Kidney epithelial cell (primary cell): Measurements from ENCODE around the gene COL4A1. TPM values are rescaled to one million over a fixed set of nuclear protein-coding genes. Genes with fewer than 3 reads are reported as not detected.

ENCODE experiments used
- DNase-seq: peaks from one replicate; pipeline ENCODE4 v3.0.0-alpha.2; 2010; ENCODE audit warnings: low read depth
- H3K27me3 ChIP-seq: 2 replicates; pipeline ENCODE4 v1.6.0; 2011; ENCODE audit warnings: low read length; ENCODE audit not compliant: control insufficient read depth, insufficient read depth
- H3K36me3 ChIP-seq: 2 replicates; pipeline ENCODE4 v1.5.1; 2011; ENCODE audit warnings: low read length; ENCODE audit not compliant: control insufficient read depth, insufficient read depth
- H3K4me3 ChIP-seq: 2 replicates; pipeline ENCODE4 v1.5.1; 2011; ENCODE audit warnings: low read depth, mild to moderate bottlenecking, control low read depth, low read length
- total RNA-seq: library from RNA; depleted of rRNA; stranded (reverse); fragments of >200 nt; gene quantifications from 2 replicates; pipeline ENCODE4 v1.2.3, GENCODE V29; 2015
- TF ChIP-seq, protein P1 (sequence below): IDR thresholded peaks from 2 replicates; pipeline ENCODE4 v1.5.1; 2011; ENCODE audit warnings: mild to moderate bottlenecking, moderate library complexity, low read length, control low read depth, inconsistent platforms; ENCODE audit not compliant: insufficient read depth, poor library complexity, severe bottlenecking

The COL4A1 gene
- total RNA-seq, 1 donor from 2014 or later = 1,018 TPM

DNA sequence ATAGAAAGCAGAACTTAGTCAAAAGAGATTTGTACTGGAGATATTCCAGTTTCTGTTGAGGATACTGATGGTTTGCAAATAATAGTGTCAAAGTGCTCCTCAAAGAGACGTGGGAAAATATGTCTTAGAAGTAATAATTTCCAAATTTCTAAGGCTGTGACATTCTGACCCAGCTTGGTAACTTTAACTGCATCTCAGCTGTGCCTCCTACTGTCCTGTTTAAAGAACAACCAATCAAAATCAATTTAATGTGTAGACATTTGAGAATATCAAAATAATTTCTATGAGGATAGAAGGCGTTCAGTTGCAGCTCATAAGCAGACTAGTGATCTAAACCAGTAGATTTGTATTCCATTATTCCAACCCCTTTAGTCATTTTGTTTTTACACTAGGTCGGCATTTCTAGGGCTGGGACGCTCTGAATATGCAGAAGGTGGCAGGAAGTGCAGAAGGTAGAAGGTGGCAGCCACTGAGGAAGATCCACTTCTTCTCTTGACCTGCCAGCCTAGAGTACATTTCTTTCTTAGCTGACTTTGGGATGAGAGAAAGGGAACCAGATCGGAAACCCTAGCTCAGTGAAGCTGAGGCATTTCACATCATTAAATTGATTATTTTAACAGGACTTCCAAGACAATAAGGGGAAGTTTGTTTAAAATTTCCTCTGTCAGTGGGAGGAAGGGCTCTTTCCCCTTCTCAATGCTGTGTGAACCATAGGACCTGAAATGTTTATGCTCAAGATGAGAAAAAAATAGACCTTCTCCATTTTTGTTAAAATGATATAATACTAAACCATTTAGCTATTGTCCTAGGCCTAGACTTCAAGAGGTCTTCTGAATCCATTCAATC, 67.5 kb downstream of the COL4A1 start:
- H3K4me3 ChIP-seq = no peak overlapping the region
- TF ChIP-seq, protein P1, sequence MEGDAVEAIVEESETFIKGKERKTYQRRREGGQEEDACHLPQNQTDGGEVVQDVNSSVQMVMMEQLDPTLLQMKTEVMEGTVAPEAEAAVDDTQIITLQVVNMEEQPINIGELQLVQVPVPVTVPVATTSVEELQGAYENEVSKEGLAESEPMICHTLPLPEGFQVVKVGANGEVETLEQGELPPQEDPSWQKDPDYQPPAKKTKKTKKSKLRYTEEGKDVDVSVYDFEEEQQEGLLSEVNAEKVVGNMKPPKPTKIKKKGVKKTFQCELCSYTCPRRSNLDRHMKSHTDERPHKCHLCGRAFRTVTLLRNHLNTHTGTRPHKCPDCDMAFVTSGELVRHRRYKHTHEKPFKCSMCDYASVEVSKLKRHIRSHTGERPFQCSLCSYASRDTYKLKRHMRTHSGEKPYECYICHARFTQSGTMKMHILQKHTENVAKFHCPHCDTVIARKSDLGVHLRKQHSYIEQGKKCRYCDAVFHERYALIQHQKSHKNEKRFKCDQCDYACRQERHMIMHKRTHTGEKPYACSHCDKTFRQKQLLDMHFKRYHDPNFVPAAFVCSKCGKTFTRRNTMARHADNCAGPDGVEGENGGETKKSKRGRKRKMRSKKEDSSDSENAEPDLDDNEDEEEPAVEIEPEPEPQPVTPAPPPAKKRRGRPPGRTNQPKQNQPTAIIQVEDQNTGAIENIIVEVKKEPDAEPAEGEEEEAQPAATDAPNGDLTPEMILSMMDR = no peak
- no peak for DNase-seq
- no peaks in the 10 kb centered on the region for H3K27me3 ChIP-seq
- peaks cover 2% of the 10 kb centered on the region for H3K36me3 ChIP-seq

DNA sequence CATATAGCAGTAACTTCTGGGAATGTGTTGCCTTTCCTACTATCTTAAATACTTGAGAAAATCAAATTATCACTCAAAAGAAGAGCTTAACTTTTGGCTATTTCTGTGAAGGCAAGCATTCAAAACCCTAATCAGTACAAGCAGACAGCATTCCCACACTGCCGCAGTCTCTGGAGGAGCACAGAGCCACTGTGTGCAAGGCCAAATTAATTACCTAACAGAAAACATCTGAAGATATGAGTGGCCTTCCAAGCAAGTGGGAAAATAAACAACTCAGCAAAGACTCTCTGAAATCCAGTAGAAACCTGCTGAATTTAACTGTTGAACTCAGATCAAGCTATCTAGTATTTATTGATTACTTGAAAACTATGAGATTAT, 68.2 kb downstream of the COL4A1 start:
- H3K36me3 ChIP-seq = peaks cover 2% of the 10 kb centered on the region
- TF ChIP-seq, protein P1 = no peak
- DNase-seq = no peak
- no peaks in the 10 kb centered on the region for H3K27me3 ChIP-seq
- H3K4me3 ChIP-seq = no peak overlapping the region

DNA sequence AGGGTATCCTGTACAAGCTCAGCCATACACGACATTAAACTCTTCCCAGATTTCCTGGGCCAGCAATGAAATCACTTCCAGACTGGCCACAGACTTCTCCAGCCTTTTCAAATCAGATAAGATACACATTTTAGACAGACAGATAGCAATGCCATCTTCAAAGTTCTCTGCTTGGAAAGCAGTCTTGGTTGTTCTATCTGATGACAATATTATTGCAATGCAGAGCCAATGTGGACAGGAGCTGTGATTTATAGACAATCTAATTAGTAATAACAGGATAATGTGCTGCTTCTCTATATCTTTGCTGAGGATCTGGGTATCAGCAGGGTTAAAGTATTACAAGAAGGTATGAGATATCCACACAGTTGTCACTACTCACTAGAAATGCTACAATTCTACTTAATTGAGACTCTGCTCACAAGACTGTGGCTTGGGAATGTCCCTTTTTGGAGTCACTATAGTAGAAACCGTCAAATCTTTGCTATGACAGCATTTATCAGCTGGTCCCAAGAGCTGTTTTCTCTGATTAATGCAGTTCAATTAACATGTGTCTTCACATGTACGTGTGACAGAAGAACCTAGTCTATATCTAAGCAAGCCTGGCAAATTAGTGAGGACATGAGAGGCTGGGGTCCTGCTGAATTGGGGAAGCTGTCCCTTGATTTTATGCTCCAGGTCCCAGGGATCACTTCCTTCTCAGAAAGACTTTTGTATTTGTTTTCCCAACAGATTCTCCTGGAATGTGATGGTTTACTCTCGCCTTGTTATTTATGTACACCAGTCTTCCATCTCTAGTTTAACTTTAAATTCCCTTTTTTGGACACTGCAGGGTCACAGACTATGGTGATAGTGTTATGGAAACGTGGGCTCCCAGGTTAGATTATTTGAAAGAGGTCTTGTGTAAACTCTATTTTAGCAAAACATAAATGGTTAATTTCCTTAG, 68.8 kb downstream of the COL4A1 start:
- Histone ChIP-seq H3K4me3 (no peak overlapping the region), H3K27me3 (no peaks in the 10 kb centered on the region), H3K36me3 (peaks cover 2% of the 10 kb centered on the region)
- DNase-seq = no peak
- TF ChIP-seq, protein P1 = no peak

DNA sequence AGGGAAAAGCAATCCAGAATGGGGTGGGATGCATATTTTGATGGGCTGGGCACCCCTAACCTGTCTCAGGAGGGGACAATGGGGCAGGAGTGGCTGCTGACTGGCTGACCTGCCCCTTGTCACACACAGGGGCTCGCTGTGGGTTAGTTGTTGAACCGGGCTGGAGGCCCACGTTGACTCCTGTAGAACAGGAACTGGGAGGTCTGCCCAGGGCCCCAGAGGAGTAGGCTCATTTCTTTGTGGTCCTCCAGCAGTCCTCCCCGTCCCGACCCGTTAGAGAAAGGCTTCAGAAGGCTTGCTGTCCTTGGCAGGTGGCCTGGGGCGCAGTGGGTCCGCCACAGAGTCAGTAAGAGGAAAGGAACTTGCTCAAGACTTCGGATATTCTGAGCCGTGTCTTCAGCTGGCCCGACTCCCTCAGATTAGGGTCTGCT, 70.1 kb downstream of the COL4A1 start:
- no peaks in the 10 kb centered on the region for H3K27me3 ChIP-seq
- no peak for DNase-seq
- TF ChIP-seq, protein P1 = no peak
- peaks cover 2% of the 10 kb centered on the region for H3K36me3 ChIP-seq
- no peak overlapping the region for H3K4me3 ChIP-seq

DNA sequence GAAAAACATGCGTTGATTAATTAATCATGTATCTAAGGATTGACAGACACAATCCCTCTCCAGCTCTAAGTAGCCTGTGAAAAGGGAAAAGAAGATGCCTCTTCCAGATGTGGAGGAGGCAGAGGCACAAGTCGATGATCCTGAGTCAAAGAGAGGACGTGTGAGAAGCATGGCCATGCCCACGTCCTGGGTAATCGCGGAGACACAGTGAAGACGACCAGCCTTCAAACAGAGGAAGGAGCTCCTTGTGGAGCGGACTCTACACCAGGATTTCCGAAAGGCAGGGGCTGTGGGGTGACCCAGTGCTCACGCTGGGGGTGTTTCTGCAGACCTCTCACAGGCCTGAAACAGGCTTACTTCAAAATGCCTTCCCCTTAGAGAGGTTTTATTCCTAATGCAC, 70.5 kb downstream of the COL4A1 start:
- Histone ChIP-seq H3K27me3 (no peaks in the 10 kb centered on the region), H3K4me3 (no peak overlapping the region), H3K36me3 (peaks cover 2% of the 10 kb centered on the region)
- DNase-seq = no peak
- TF ChIP-seq, protein P1 = no peak
